GM12878 (cell line): ENCODE measurements around the gene ANKRD44. TPM values are rescaled to one million over a fixed set of nuclear protein-coding genes. Genes with fewer than 3 reads are reported as not detected.

Experiments
- BMI1 ChIP-seq: fragments of 450-650 bp; IDR thresholded peaks from 2 replicates; pipeline ENCODE4 v1.6.1; 2016; ENCODE audit warnings: mild to moderate bottlenecking, moderate library complexity, borderline replicate concordance
- CEBPB ChIP-seq, 2 experiments: fragments of 150-350 bp in 1 of 2; IDR thresholded peaks; 2 replicates each; pipeline ENCODE4 v1.6.1; 2012 to 2014; ENCODE audit warnings: low read depth in 2 of 2, low read length in 2 of 2, borderline replicate concordance in 1 of 2, inconsistent platforms in 1 of 2
- CREM ChIP-seq: IDR thresholded peaks from 2 replicates; pipeline ENCODE4 v1.6.1; 2014; ENCODE audit warnings: antibody characterized with exemption, low read depth
- NR2F1 ChIP-seq: fragments of 450-650 bp; conservative IDR thresholded peaks from 2 replicates; pipeline ENCODE4 v1.6.1; 2017; ENCODE audit warnings: mild to moderate bottlenecking
- SP1 ChIP-seq: IDR thresholded peaks from one replicate; pipeline ENCODE4 v1.6.1; 2011; ENCODE audit warnings: low read depth, low read length
- polyA plus RNA-seq, 11 experiments: library from polyadenylated mRNA; depleted of rRNA in 4 of 11; unstranded in 6 of 11; stranded (reverse) in 5 of 11; fragments of >200 nt; fragmentation: Nextera tagmentation in 4 of 11; fragmentation: Illumina TruSeq in 1 of 11; extraction: Ambion mirVana in 4 of 11; extraction: Trizol in 1 of 11; gene quantifications; 1 replicate in 1 of 11; 2 replicates in 10 of 11; pipeline versions ENCODE4 v1.2.1 to v1.2.3, GENCODE V29; 2011 to 2016; ENCODE audit warnings: inconsistent platforms in 2 of 11, missing spikeins in 2 of 11, low read depth in 1 of 11
- total RNA-seq, 4 experiments: library from RNA; depleted of rRNA in 3 of 4; stranded (reverse); fragments of >200 nt in 3 of 4; fragmentation: Illumina TruSeq in 1 of 4; extraction: Trizol in 1 of 4; gene quantifications; 2 replicates each; pipeline versions ENCODE4 v1.2.1 to v1.2.3, GENCODE V29; 2013 to 2021
- TF ChIP-seq, protein P1 (sequence below): fragments of 450-650 bp; IDR thresholded peaks from 2 replicates; pipeline ENCODE4 v1.6.1; 2017; ENCODE audit warnings: antibody characterized with exemption, mild to moderate bottlenecking, moderate library complexity
- TF ChIP-seq, protein P2 (sequence below): fragments of 450-650 bp; IDR thresholded peaks from 2 replicates; pipeline ENCODE4 v1.6.1; 2017; ENCODE audit warnings: mild to moderate bottlenecking, low read depth, inconsistent platforms; ENCODE audit not compliant: poor library complexity, severe bottlenecking
- TF ChIP-seq, protein P3 (sequence below): IDR thresholded peaks from 2 replicates; pipeline ENCODE4 v1.6.1; 2012; ENCODE audit warnings: low read depth, low read length, improper control_type of control experiment
- TF ChIP-seq, protein P4 (sequence below): fragments of 450-650 bp; formaldehyde crosslinking; IDR thresholded peaks from 2 replicates; pipeline ENCODE4 v1.5.0; 2022; ENCODE audit warnings: mild to moderate bottlenecking, missing genetic modification characterization
- TF ChIP-seq, protein P5 (sequence below): fragments of 450-650 bp; IDR thresholded peaks from 2 replicates; pipeline ENCODE4 v1.6.1; 2017; ENCODE audit warnings: mild to moderate bottlenecking, moderate library complexity
- TF ChIP-seq, protein P6 (sequence below): IDR thresholded peaks from 2 replicates; pipeline ENCODE4 v1.6.1; 2011; ENCODE audit warnings: low read depth, low read length, improper control_type of control experiment, borderline replicate concordance

The ANKRD44 gene
- total and polyA plus RNA-seq, 10 of the 15 experiments (the other 5 are each of a cell fraction or from before 2014, with no cell fraction given), result 19.1 to 99.1 (median 59.6) TPM

DNA sequence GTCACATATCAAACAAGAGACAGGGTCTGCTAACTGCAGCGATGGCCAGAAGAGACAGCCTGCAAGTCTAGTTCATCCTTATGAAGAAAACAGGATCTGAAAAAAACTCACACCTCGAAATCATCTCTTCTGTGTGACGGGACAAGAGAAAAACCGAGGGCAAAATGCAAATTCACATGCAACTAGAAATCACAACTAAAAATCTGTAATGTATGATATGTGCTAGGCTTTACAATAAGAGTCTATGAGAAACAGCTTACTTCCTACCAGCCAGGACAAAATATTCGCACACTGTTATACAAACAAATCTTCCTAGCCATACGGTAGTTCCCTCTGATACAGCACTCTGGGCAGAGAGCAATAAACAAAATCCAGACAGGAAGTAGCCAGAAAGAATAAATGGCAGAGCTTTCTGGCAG is 48.8 kb downstream of the ANKRD44 start (continued):
- TF ChIP-seq, protein P1, sequence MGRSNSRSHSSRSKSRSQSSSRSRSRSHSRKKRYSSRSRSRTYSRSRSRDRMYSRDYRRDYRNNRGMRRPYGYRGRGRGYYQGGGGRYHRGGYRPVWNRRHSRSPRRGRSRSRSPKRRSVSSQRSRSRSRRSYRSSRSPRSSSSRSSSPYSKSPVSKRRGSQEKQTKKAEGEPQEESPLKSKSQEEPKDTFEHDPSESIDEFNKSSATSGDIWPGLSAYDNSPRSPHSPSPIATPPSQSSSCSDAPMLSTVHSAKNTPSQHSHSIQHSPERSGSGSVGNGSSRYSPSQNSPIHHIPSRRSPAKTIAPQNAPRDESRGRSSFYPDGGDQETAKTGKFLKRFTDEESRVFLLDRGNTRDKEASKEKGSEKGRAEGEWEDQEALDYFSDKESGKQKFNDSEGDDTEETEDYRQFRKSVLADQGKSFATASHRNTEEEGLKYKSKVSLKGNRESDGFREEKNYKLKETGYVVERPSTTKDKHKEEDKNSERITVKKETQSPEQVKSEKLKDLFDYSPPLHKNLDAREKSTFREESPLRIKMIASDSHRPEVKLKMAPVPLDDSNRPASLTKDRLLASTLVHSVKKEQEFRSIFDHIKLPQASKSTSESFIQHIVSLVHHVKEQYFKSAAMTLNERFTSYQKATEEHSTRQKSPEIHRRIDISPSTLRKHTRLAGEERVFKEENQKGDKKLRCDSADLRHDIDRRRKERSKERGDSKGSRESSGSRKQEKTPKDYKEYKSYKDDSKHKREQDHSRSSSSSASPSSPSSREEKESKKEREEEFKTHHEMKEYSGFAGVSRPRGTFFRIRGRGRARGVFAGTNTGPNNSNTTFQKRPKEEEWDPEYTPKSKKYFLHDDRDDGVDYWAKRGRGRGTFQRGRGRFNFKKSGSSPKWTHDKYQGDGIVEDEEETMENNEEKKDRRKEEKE, result no peak
- TF ChIP-seq CREM (no peak), SP1 (no peak), BMI1 (no peak), CEBPB (IDR thresholded peaks at IDR 0.05; ENCODE audit: borderline replicate concordance in 1 of 2, low read depth in 2 of 2, low read length in 2 of 2) (no peak), NR2F1 (no peak)
- TF ChIP-seq, protein P2, sequence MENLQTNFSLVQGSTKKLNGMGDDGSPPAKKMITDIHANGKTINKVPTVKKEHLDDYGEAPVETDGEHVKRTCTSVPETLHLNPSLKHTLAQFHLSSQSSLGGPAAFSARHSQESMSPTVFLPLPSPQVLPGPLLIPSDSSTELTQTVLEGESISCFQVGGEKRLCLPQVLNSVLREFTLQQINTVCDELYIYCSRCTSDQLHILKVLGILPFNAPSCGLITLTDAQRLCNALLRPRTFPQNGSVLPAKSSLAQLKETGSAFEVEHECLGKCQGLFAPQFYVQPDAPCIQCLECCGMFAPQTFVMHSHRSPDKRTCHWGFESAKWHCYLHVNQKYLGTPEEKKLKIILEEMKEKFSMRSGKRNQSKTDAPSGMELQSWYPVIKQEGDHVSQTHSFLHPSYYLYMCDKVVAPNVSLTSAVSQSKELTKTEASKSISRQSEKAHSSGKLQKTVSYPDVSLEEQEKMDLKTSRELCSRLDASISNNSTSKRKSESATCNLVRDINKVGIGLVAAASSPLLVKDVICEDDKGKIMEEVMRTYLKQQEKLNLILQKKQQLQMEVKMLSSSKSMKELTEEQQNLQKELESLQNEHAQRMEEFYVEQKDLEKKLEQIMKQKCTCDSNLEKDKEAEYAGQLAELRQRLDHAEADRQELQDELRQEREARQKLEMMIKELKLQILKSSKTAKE, result no peak
- TF ChIP-seq, protein P3, sequence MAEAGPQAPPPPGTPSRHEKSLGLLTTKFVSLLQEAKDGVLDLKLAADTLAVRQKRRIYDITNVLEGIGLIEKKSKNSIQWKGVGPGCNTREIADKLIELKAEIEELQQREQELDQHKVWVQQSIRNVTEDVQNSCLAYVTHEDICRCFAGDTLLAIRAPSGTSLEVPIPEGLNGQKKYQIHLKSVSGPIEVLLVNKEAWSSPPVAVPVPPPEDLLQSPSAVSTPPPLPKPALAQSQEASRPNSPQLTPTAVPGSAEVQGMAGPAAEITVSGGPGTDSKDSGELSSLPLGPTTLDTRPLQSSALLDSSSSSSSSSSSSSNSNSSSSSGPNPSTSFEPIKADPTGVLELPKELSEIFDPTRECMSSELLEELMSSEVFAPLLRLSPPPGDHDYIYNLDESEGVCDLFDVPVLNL, result no peak
- TF ChIP-seq, protein P4, sequence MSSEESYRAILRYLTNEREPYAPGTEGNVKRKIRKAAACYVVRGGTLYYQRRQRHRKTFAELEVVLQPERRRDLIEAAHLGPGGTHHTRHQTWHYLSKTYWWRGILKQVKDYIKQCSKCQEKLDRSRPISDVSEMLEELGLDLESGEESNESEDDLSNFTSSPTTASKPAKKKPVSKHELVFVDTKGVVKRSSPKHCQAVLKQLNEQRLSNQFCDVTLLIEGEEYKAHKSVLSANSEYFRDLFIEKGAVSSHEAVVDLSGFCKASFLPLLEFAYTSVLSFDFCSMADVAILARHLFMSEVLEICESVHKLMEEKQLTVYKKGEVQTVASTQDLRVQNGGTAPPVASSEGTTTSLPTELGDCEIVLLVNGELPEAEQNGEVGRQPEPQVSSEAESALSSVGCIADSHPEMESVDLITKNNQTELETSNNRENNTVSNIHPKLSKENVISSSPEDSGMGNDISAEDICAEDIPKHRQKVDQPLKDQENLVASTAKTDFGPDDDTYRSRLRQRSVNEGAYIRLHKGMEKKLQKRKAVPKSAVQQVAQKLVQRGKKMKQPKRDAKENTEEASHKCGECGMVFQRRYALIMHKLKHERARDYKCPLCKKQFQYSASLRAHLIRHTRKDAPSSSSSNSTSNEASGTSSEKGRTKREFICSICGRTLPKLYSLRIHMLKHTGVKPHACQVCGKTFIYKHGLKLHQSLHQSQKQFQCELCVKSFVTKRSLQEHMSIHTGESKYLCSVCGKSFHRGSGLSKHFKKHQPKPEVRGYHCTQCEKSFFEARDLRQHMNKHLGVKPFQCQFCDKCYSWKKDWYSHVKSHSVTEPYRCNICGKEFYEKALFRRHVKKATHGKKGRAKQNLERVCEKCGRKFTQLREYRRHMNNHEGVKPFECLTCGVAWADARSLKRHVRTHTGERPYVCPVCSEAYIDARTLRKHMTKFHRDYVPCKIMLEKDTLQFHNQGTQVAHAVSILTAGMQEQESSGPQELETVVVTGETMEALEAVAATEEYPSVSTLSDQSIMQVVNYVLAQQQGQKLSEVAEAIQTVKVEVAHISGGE (CRISPR knock-in tag), result no peak
- TF ChIP-seq, protein P5, sequence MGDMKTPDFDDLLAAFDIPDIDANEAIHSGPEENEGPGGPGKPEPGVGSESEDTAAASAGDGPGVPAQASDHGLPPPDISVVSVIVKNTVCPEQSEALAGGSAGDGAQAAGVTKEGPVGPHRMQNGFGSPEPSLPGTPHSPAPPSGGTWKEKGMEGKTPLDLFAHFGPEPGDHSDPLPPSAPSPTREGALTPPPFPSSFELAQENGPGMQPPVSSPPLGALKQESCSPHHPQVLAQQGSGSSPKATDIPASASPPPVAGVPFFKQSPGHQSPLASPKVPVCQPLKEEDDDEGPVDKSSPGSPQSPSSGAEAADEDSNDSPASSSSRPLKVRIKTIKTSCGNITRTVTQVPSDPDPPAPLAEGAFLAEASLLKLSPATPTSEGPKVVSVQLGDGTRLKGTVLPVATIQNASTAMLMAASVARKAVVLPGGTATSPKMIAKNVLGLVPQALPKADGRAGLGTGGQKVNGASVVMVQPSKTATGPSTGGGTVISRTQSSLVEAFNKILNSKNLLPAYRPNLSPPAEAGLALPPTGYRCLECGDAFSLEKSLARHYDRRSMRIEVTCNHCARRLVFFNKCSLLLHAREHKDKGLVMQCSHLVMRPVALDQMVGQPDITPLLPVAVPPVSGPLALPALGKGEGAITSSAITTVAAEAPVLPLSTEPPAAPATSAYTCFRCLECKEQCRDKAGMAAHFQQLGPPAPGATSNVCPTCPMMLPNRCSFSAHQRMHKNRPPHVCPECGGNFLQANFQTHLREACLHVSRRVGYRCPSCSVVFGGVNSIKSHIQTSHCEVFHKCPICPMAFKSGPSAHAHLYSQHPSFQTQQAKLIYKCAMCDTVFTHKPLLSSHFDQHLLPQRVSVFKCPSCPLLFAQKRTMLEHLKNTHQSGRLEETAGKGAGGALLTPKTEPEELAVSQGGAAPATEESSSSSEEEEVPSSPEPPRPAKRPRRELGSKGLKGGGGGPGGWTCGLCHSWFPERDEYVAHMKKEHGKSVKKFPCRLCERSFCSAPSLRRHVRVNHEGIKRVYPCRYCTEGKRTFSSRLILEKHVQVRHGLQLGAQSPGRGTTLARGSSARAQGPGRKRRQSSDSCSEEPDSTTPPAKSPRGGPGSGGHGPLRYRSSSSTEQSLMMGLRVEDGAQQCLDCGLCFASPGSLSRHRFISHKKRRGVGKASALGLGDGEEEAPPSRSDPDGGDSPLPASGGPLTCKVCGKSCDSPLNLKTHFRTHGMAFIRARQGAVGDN, result no peak
- TF ChIP-seq, protein P6, sequence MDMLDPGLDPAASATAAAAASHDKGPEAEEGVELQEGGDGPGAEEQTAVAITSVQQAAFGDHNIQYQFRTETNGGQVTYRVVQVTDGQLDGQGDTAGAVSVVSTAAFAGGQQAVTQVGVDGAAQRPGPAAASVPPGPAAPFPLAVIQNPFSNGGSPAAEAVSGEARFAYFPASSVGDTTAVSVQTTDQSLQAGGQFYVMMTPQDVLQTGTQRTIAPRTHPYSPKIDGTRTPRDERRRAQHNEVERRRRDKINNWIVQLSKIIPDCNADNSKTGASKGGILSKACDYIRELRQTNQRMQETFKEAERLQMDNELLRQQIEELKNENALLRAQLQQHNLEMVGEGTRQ, result no peak
